OCI-LY7 (cell line): ENCODE results near the gene FOXA2. TPM values are rescaled to one million over a fixed set of nuclear protein-coding genes. Genes with fewer than 3 reads are reported as not detected.

Experiments used
- BruUV-seq: library from RNA; stranded (reverse); fragments of 400-500 nt; replicated peaks from 2 replicates; lab custom pipeline; 2021; lab: Mats Ljungman, UMichigan
- CTCF ChIA-PET: fragments of 300-600 bp; sonication (Branson Sonifier 250); formaldehyde crosslinking; loops from one replicate; lab custom pipeline; 2022; ENCODE audit warnings: antibody characterized with exemption; ENCODE audit not compliant: unreplicated experiment; lab: Charles Lee
- POLR2A ChIA-PET: fragments of 300-600 bp; sonication (Branson Sonifier 250); formaldehyde crosslinking; loops from one replicate; lab custom pipeline; 2022; ENCODE audit warnings: antibody characterized with exemption; lab: Charles Lee
- DNase-seq: peaks from one replicate; pipeline ENCODE4 v3.0.0-alpha.2; 2015; ENCODE audit warnings: low spot score
- H2AFZ ChIP-seq: fragments of 200-600 bp; sonication (generic), shearing (Covaris generic); 2 replicates; pipeline ENCODE4 v1.6.1; 2014; ENCODE audit warnings: mild to moderate bottlenecking, antibody characterized with exemption, low read length, moderate library complexity
- H3K27ac ChIP-seq: fragments of 200-600 bp; sonication (generic); 2 replicates; pipeline ENCODE4 v1.5.1; 2014; ENCODE audit warnings: mixed run types, low read depth, mild to moderate bottlenecking, moderate library complexity, low read length, inconsistent platforms; ENCODE audit not compliant: poor library complexity, severe bottlenecking
- H3K36me3 ChIP-seq: fragments of 200-600 bp; sonication (generic); 2 replicates; pipeline ENCODE4 v1.6.1; 2014; ENCODE audit warnings: mild to moderate bottlenecking, antibody characterized with exemption, low read length, moderate library complexity, mixed read lengths; ENCODE audit not compliant: insufficient read depth
- H3K4me1 ChIP-seq: fragments of 200-600 bp; sonication (generic); 2 replicates; pipeline ENCODE4 v1.5.1; 2014; ENCODE audit warnings: mild to moderate bottlenecking, low read length; ENCODE audit not compliant: insufficient read depth, poor library complexity, severe bottlenecking
- H3K4me2 ChIP-seq: fragments of 200-600 bp; sonication (generic); 2 replicates; pipeline ENCODE4 v1.6.1; 2014; ENCODE audit warnings: mild to moderate bottlenecking, low read length
- H3K4me3 ChIP-seq: fragments of 200-600 bp; sonication (generic); 2 replicates; pipeline ENCODE4 v1.5.1; 2014; ENCODE audit warnings: mild to moderate bottlenecking, low read depth, low read length; ENCODE audit not compliant: poor library complexity, severe bottlenecking
- H3K79me2 ChIP-seq: fragments of 200-600 bp; sonication (generic); 2 replicates; pipeline ENCODE4 v1.6.1; 2016; ENCODE audit warnings: low read depth, mild to moderate bottlenecking, low read length, moderate library complexity, mixed read lengths; ENCODE audit not compliant: insufficient read depth
- H3K9me2 ChIP-seq: fragments of 200-600 bp; sonication (generic); 2 replicates; pipeline ENCODE4 v1.6.1; 2016; ENCODE audit warnings: mild to moderate bottlenecking, low read length, mixed read lengths; ENCODE audit not compliant: insufficient read depth
- H3K9me3 ChIP-seq: fragments of 200-600 bp; sonication (generic); 2 replicates; pipeline ENCODE4 v1.6.1; 2014; ENCODE audit warnings: mild to moderate bottlenecking, mixed run types, low read length, mixed read lengths
- H4K20me1 ChIP-seq: fragments of 200-600 bp; sonication (generic); 2 replicates; pipeline ENCODE4 v1.6.1; 2014; ENCODE audit warnings: mild to moderate bottlenecking, antibody characterized with exemption, low read length, moderate library complexity, mixed read lengths; ENCODE audit not compliant: insufficient read depth
- CTCF ChIP-seq: fragments of 200-600 bp; sonication (generic); conservative IDR thresholded peaks from 2 replicates; pipeline ENCODE4 v1.5.1; 2014; ENCODE audit warnings: mild to moderate bottlenecking, antibody characterized with exemption, low read length, moderate library complexity, mixed read lengths
- EZH2phosphoT487 ChIP-seq: fragments of 200-600 bp; sonication (generic); IDR thresholded peaks from 2 replicates; pipeline ENCODE4 v1.6.1; 2018; ENCODE audit warnings: low read depth, borderline replicate concordance, mild to moderate bottlenecking, mixed run types, antibody characterized with exemption, low read length, moderate library complexity, mixed read lengths
- intact Hi-C: fragments of 100-400 bp; cut with micrococcal nuclease; formaldehyde crosslinking; loops from one replicate; pipeline ENCODE4 v1.10.0; 2022; ENCODE audit not compliant: unreplicated experiment
- total RNA-seq, 2 experiments: library from RNA; depleted of rRNA in 1 of 2; stranded (reverse); fragments of >200 nt in 1 of 2; shearing (Covaris generic) in 1 of 2; gene quantifications; 2 replicates each; pipeline ENCODE4 v1.2.3, GENCODE V29; 2014 to 2022

Gene FOXA2
- total RNA-seq, 2 experiments from 2014 or later, result not detected

GRCh38 chr20:22533823-22534751 is 50.3 kb downstream of the FOXA2 start:
- Histone ChIP-seq H3K4me2 (no peak overlapping the region), H3K9me3 (no peaks in the 10 kb centered on the region), H4K20me1 (no peaks in the 10 kb centered on the region), H3K79me2 (no peaks in the 10 kb centered on the region), H3K9me2 (no peaks in the 10 kb centered on the region), H3K36me3 (no peaks in the 10 kb centered on the region), H3K27ac (no peak overlapping the region), H2AFZ (no peak overlapping the region), H3K4me1 (no peaks in the 10 kb centered on the region), H3K4me3 (no peak overlapping the region)
- ChIA-PET POLR2A (no interaction called here), CTCF (no interaction called here)
- no TSS peak for BruUV-seq
- intact Hi-C loops, result no loop called here
- no peak for TF ChIP-seq EZH2phosphoT487
- no peak for DNase-seq

- Histone ChIP-seq H3K36me3 (no peaks in the 10 kb centered on the region), H3K4me1 (no peaks in the 10 kb centered on the region), H3K27ac (no peak overlapping the region), H4K20me1 (no peaks in the 10 kb centered on the region), H3K9me3 (no peaks in the 10 kb centered on the region), H3K9me2 (no peaks in the 10 kb centered on the region), H3K4me2 (no peak overlapping the region), H3K4me3 (no peak overlapping the region), H3K79me2 (no peaks in the 10 kb centered on the region), H2AFZ (no peak overlapping the region)
- ChIA-PET POLR2A (no interaction called here), CTCF (no interaction called here)
- TF ChIP-seq CTCF (no peak), EZH2phosphoT487 (no peak)
- intact Hi-C loops, result no loop called here
- DNase-seq, result no peak
- BruUV-seq, result no TSS peak
Measured at GRCh38 chr20:22532598-22532997, 51.8 kb downstream of the FOXA2 start.

- Histone ChIP-seq H3K27ac (no peak overlapping the region), H3K9me3 (no peaks in the 10 kb centered on the region), H3K36me3 (no peaks in the 10 kb centered on the region), H3K9me2 (no peaks in the 10 kb centered on the region), H3K4me1 (no peaks in the 10 kb centered on the region), H3K4me2 (no peak overlapping the region), H3K4me3 (no peak overlapping the region), H2AFZ (no peak overlapping the region), H3K79me2 (no peaks in the 10 kb centered on the region), H4K20me1 (no peaks in the 10 kb centered on the region)
- no peak for TF ChIP-seq EZH2phosphoT487
- TF ChIP-seq CTCF, result no peak
- ChIA-PET POLR2A (no interaction called here), CTCF (no interaction called here)
- DNase-seq, result no peak
- no TSS peak for BruUV-seq
- intact Hi-C loops, result no loop called here
Measured at GRCh38 chr20:22531756-22532155, 52.6 kb downstream of the FOXA2 start.
